K562 (cell line): ENCODE results near the gene BARX2. TPM values are rescaled to one million over a fixed set of nuclear protein-coding genes. Genes with fewer than 3 reads are reported as not detected.

Experiments used
- ATAC-seq: fragments of 200-7000 bp; cut with Tn5 transposase; 3 replicates; pipeline ENCODE4 v1.9.1; 2020; ENCODE audit warnings: moderate library complexity
- BruUV-seq: library from RNA; stranded (reverse); fragments of 400-500 nt; replicated peaks from 2 replicates; lab custom pipeline; 2021; lab: Mats Ljungman, UMichigan
- CTCF ChIA-PET: fragments of 300-600 bp; formaldehyde crosslinking; extraction: SDS; loops from one replicate; lab custom pipeline; 2021; ENCODE audit warnings: low intra/inter-chr PET ratio; lab: Yijun Ruan, JAX
- POLR2A ChIA-PET: fragments of 300-600, 350-650 bp; sonication (Branson Sonifier 250); formaldehyde crosslinking; extraction: SDS; loops from one replicate; lab custom pipeline; 2021; ENCODE audit warnings: antibody characterized with exemption, inconsistent platforms; lab: Yijun Ruan, JAX
- DNase-seq, 4 experiments: peaks; one replicate each; pipeline versions ENCODE4 v3.0.0 to v3.0.0-alpha.2; 2011 to 2018; ENCODE audit warnings: low spot score in 3 of 4, mixed read lengths in 3 of 4; ENCODE audit errors: extremely low read depth in 1 of 4
- FAIRE-seq: peaks from 2 replicates; lab custom pipeline; 2011; peaks lifted over from hg19 to GRCh38; lab: Jason Lieb, UNC
- H2AFZ ChIP-seq: 2 replicates; pipeline ENCODE4 v1.6.0; 2011; ENCODE audit warnings: low read depth, low read length, control low read depth, inconsistent platforms
- H3K27ac ChIP-seq: fragments of 200-600 bp; 3 replicates; pipeline ENCODE4 v1.8.0; 2011; ENCODE audit warnings: low read depth, mild to moderate bottlenecking, control low read depth, inconsistent platforms, low read length, moderate library complexity, mixed read lengths; ENCODE audit errors: extremely low read depth
- H3K27me3 ChIP-seq, 2 experiments: fragments of 300-600 bp in 1 of 2; 2 replicates in 1 of 2; 3 replicates in 1 of 2; pipeline versions ENCODE4 v1.6.0 to v1.8.0; 2011; ENCODE audit warnings: inconsistent platforms in 2 of 2, low read length in 2 of 2, mild to moderate bottlenecking in 1 of 2, mixed read lengths in 1 of 2, moderate library complexity in 1 of 2; ENCODE audit not compliant: control insufficient read depth in 2 of 2, insufficient read depth in 2 of 2
- H3K36me3 ChIP-seq: fragments of 300-600 bp; 3 replicates; pipeline ENCODE4 v1.8.0; 2011; ENCODE audit warnings: mild to moderate bottlenecking, low read length, inconsistent platforms; ENCODE audit not compliant: control insufficient read depth, insufficient read depth
- H3K4me1 ChIP-seq, 2 experiments: fragments of 200-600 bp in 1 of 2; replicated peaks in 1 of 2; 2 replicates in 1 of 2; 3 replicates in 1 of 2; pipeline versions ENCODE4 v1.5.1 to v1.8.0; 2011; ENCODE audit warnings: inconsistent platforms in 2 of 2, low read length in 2 of 2, mild to moderate bottlenecking in 1 of 2, mixed read lengths in 1 of 2, moderate library complexity in 1 of 2; ENCODE audit not compliant: control insufficient read depth in 2 of 2, insufficient read depth in 2 of 2
- H3K4me2 ChIP-seq: 2 replicates; pipeline ENCODE4 v1.6.1; 2011; ENCODE audit warnings: low read length, control low read depth, inconsistent platforms, mixed read lengths; ENCODE audit not compliant: insufficient read depth
- H3K4me3 ChIP-seq: fragments of 200-600 bp; sonication (generic), shearing (Covaris generic); 2 replicates; pipeline ENCODE4 v1.5.1; 2016; ENCODE audit warnings: control low read depth, inconsistent platforms
- H3K79me2 ChIP-seq: fragments of 200-600 bp; 3 replicates; pipeline ENCODE4 v1.8.0; 2011; ENCODE audit warnings: low read length, inconsistent platforms; ENCODE audit not compliant: control insufficient read depth, insufficient read depth
- H3K9ac ChIP-seq, 2 experiments: 2 replicates each; pipeline versions ENCODE4 v1.6.0 to v1.6.1; 2011; ENCODE audit warnings: low read depth in 2 of 2, low read length in 2 of 2, control low read depth in 1 of 2, inconsistent platforms in 1 of 2, mild to moderate bottlenecking in 1 of 2, mixed read lengths in 1 of 2; ENCODE audit not compliant: insufficient read depth in 1 of 2
- H3K9me1 ChIP-seq: one replicate; pipeline ENCODE4 v1.6.0; 2011; ENCODE audit warnings: inconsistent platforms, mild to moderate bottlenecking, low read length, moderate library complexity; ENCODE audit not compliant: control insufficient read depth, insufficient read depth
- H3K9me3 ChIP-seq: replicated peaks from 2 replicates; pipeline ENCODE4 v1.5.1; 2011; ENCODE audit warnings: low read depth, low read length, inconsistent platforms; ENCODE audit not compliant: control insufficient read depth, insufficient read depth
- H4K20me1 ChIP-seq: replicated peaks from 2 replicates; pipeline ENCODE4 v1.6.1; 2011; ENCODE audit warnings: low read length, inconsistent platforms, mixed read lengths; ENCODE audit not compliant: control insufficient read depth, insufficient read depth
- EGR1 ChIP-seq: fragments of 450-650 bp; conservative IDR thresholded peaks from 2 replicates; pipeline ENCODE4 v1.6.1; 2017; ENCODE audit warnings: mild to moderate bottlenecking
- ELF2 ChIP-seq: fragments of 250-450 bp; sonication (Bioruptor Pico); IDR thresholded peaks from 2 replicates; pipeline ENCODE4 v1.5.0; 2021; ENCODE audit warnings: mild to moderate bottlenecking
- ERF ChIP-seq: fragments of 450-650 bp; formaldehyde crosslinking; IDR thresholded peaks from 2 replicates; pipeline ENCODE4 v1.4.0; 2020; ENCODE audit warnings: mild to moderate bottlenecking, mixed read lengths
- HOXB6 ChIP-seq: fragments of 250-450 bp; sonication (Bioruptor Pico); IDR thresholded peaks from 2 replicates; pipeline ENCODE4 v1.5.1; 2022; ENCODE audit warnings: mild to moderate bottlenecking, borderline replicate concordance
- IFI16 ChIP-seq: fragments of 250-450 bp; sonication (Bioruptor Pico); IDR thresholded peaks from 2 replicates; pipeline ENCODE4 v2.1.2; 2022; ENCODE audit warnings: mild to moderate bottlenecking, inconsistent platforms
- PTRF ChIP-seq: fragments of 450-650 bp; IDR thresholded peaks from 2 replicates; pipeline ENCODE4 v1.6.1; 2016; ENCODE audit warnings: mild to moderate bottlenecking, missing genetic modification characterization, missing compliant biosample characterization
- PTTG1 ChIP-seq: fragments of 450-650 bp; IDR thresholded peaks from 2 replicates; pipeline ENCODE4 v1.6.1; 2016; ENCODE audit warnings: low read depth, mild to moderate bottlenecking, missing genetic modification characterization, missing compliant biosample characterization
- SIN3B ChIP-seq: fragments of 450-650 bp; IDR thresholded peaks from 2 replicates; pipeline ENCODE4 v1.6.1; 2017; ENCODE audit warnings: low read depth, mild to moderate bottlenecking, moderate library complexity
- SMAD4 ChIP-seq: fragments of 250-450 bp; sonication (Bioruptor Pico); conservative IDR thresholded peaks from 2 replicates; pipeline ENCODE4 v1.8.0; 2021; ENCODE audit warnings: inconsistent platforms, mild to moderate bottlenecking, moderate library complexity
- SP2 ChIP-seq: IDR thresholded peaks from 2 replicates; pipeline ENCODE4 v1.6.1; 2011; ENCODE audit warnings: mild to moderate bottlenecking, low read depth, low read length, moderate library complexity; ENCODE audit not compliant: poor library complexity, severe bottlenecking; ENCODE audit errors: extremely low read depth
- ZNF140 ChIP-seq: fragments of 250-450 bp; sonication (Bioruptor Pico); IDR thresholded peaks from 2 replicates; pipeline ENCODE4 v1.8.0; 2021; ENCODE audit warnings: moderate library complexity, mild to moderate bottlenecking, inconsistent platforms
- ZNF224 ChIP-seq: sonication (generic); formaldehyde crosslinking; IDR thresholded peaks from 2 replicates; pipeline ENCODE4 v1.8.0; 2022; ENCODE audit warnings: mild to moderate bottlenecking, missing genetic modification reagents
- ZNF644 ChIP-seq: fragments of 200-800 bp; sonication (Bioruptor generic); IDR thresholded peaks from 2 replicates; pipeline ENCODE4 v1.6.1; 2016; ENCODE audit warnings: low read depth, missing genetic modification characterization, missing compliant biosample characterization
- WGBS: fragments of 100-300 bp; shearing (Covaris generic); methylation state at CpG from one replicate; pipeline ENCODE4 v1.1.6; 2016; ENCODE audit warnings: low coverage, mixed read lengths; ENCODE audit not compliant: insufficient coverage; ENCODE audit errors: missing lambda C conversion rate; 5-methylcytosine and 5-hydroxymethylcytosine counted together
- in situ Hi-C: fragments of 300-500 bp; cut with MboI; formaldehyde crosslinking; loops from 4 replicates; pipeline ENCODE4 v1.15.0; 2018; ENCODE audit warnings: inconsistent platforms, mixed read lengths
- intact Hi-C: fragments of 100-400 bp; cut with micrococcal nuclease; formaldehyde crosslinking; loops from 2 replicates; pipeline ENCODE4 v1.14.2; 2022
- polyA plus RNA-seq, 8 experiments: library from polyadenylated mRNA; depleted of rRNA in 4 of 8; stranded (reverse) in 5 of 8; unstranded in 3 of 8; fragments of >200 nt; fragmentation: Nextera tagmentation in 2 of 8; fragmentation: Illumina TruSeq in 1 of 8; extraction: Ambion mirVana in 2 of 8; extraction: Trizol in 1 of 8; gene quantifications; 2 replicates each; pipeline versions ENCODE4 v1.2.1 to v1.2.3, GENCODE V29; 2011 to 2014; ENCODE audit warnings: inconsistent platforms in 1 of 8, missing spikeins in 1 of 8
- total RNA-seq, 7 experiments: library from RNA; depleted of rRNA in 6 of 7; stranded (reverse); fragments of >200 nt in 6 of 7; fragmentation: Illumina TruSeq in 2 of 7; extraction: Trizol in 2 of 7; gene quantifications; 2 replicates each; pipeline versions ENCODE4 v1.2.1 to v1.2.3, GENCODE V29; 2011 to 2021; ENCODE audit warnings: low replicate concordance in 1 of 7
- TF ChIP-seq, protein P1 (sequence below): sonication (generic); formaldehyde crosslinking; IDR thresholded peaks from 2 replicates; pipeline ENCODE4 v1.8.1; 2022; ENCODE audit warnings: missing genetic modification reagents
- TF ChIP-seq, protein P2 (sequence below): conservative IDR thresholded peaks from 2 replicates; pipeline ENCODE4 v1.6.1; 2011; ENCODE audit warnings: low read depth, mild to moderate bottlenecking, low read length; ENCODE audit not compliant: control insufficient read depth

BARX2 gene
- total and polyA plus RNA-seq, 9 of the 15 experiments (the other 6 are each of a cell fraction or from before 2014, with no cell fraction given): not detected

DNA sequence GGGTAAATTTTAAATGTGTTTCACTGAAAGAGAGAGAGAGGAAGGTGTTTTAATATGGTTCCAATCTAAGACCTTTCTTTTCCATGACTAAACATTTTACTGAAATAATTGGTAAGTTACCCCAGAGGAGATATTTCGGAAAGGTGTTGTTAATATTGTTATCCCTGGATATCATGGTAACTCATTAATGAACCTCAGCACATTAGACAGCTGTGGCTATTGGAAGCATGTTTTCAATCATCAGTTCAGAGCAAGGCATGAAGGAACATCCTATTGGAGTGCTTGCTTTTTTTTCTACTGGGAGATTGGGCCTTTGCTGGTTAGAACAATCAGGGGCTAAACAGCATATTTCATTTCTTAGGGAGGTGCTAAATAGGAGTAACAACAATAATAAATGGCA lies 11.8 kb downstream of the BARX2 start:
- intact Hi-C loops: no loop called here
- WGBS: 0% methylated on average over 1 of the region's 1 CpG
- no TSS peak for BruUV-seq
- ATAC-seq: no peak
- H3K4me3 ChIP-seq: no peak overlapping the region
- no peaks in the 10 kb centered on the region for H3K9me1 ChIP-seq
- H3K36me3 ChIP-seq: no peaks in the 10 kb centered on the region
- H3K4me2 ChIP-seq: no peak overlapping the region
- H3K27me3 ChIP-seq: peaks cover 0 to 4% of the 10 kb centered on the region in 2 experiments; a peak in 1 of 5 replicates
- TF ChIP-seq IFI16 (CRISPR knock-in tag): no peak
- TF ChIP-seq SIN3B: no peak
- TF ChIP-seq SMAD4 (CRISPR knock-in tag): no peak
- TF ChIP-seq ERF (CRISPR knock-in tag): no peak
- no peak for TF ChIP-seq ELF2
- TF ChIP-seq PTTG1: no peak
- TF ChIP-seq, all 486 proteins: peak for 0
- no peak overlapping the region for H2AFZ ChIP-seq
- H3K9ac ChIP-seq: no peak overlapping the region
- H4K20me1 ChIP-seq: no peaks in the 10 kb centered on the region
- H3K27ac ChIP-seq: no peak overlapping the region
- H3K4me1 ChIP-seq: no peaks in the 10 kb centered on the region
- in situ Hi-C loops: no loop called here
- POLR2A ChIA-PET: no interaction called here
- H3K79me2 ChIP-seq: no peaks in the 10 kb centered on the region
- no peak for DNase-seq
- no peak for FAIRE-seq
- CTCF ChIA-PET: no interaction called here
- H3K9me3 ChIP-seq: no peaks in the 10 kb centered on the region

DNA sequence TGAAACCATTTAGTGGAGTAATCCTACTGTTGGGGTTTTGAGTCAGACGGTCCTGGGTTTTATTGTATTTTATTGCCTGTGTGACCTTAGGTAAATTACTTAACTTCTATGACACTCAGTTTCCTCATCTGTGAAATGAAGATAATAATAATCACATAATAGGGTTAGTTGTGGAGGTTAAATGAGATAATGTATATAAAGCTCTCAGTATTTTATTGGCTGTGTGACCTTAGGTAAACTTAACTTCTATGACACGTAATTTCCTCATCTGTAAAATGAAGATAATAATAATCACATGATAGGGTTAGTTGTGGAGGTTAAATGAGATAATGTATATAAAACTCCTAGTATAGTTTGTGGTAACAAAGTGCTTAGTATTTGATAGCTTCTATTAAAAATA lies 13.2 kb downstream of the BARX2 start:
- no peak for ATAC-seq
- ChIA-PET POLR2A (no interaction called here), CTCF (interaction anchor here (0.7 kb wide), 1 partner anchor 363 kb away, joined by 3 read pairs; no protein-coding TSS in a partner anchor)
- no peak for DNase-seq
- in situ Hi-C loops (no loop called here), intact Hi-C loops (no loop called here)
- no peaks in the 10 kb centered on the region for H3K9me1 ChIP-seq
- 0% methylated on average over 2 of the region's 2 CpGs for WGBS
- BruUV-seq: no TSS peak
- H3K79me2 ChIP-seq: no peaks in the 10 kb centered on the region
- H3K27ac ChIP-seq: no peak overlapping the region
- H3K4me1 ChIP-seq: no peaks in the 10 kb centered on the region
- no peak overlapping the region for H3K4me3 ChIP-seq
- FAIRE-seq: no peak
- H3K27me3 ChIP-seq: no peaks in the 10 kb centered on the region; a peak in 1 of 5 replicates
- no peak overlapping the region for H3K9ac ChIP-seq
- no peaks in the 10 kb centered on the region for H3K36me3 ChIP-seq
- no peak overlapping the region for H2AFZ ChIP-seq
- H3K9me3 ChIP-seq: no peaks in the 10 kb centered on the region
- no peak overlapping the region for H3K4me2 ChIP-seq
- H4K20me1 ChIP-seq: no peaks in the 10 kb centered on the region
- TF ChIP-seq PTRF (no peak), ZNF644 (tag) (no peak), ZNF224 (CRISPR knock-in tag) (no peak), HOXB6 (CRISPR knock-in tag) (no peak), SP2 (no peak), EGR1 (no peak), ZNF140 (CRISPR knock-in tag) (no peak)
- TF ChIP-seq, protein P1, sequence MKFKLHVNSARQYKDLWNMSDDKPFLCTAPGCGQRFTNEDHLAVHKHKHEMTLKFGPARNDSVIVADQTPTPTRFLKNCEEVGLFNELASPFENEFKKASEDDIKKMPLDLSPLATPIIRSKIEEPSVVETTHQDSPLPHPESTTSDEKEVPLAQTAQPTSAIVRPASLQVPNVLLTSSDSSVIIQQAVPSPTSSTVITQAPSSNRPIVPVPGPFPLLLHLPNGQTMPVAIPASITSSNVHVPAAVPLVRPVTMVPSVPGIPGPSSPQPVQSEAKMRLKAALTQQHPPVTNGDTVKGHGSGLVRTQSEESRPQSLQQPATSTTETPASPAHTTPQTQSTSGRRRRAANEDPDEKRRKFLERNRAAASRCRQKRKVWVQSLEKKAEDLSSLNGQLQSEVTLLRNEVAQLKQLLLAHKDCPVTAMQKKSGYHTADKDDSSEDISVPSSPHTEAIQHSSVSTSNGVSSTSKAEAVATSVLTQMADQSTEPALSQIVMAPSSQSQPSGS (CRISPR knock-in tag): no peak
- TF ChIP-seq, protein P2, sequence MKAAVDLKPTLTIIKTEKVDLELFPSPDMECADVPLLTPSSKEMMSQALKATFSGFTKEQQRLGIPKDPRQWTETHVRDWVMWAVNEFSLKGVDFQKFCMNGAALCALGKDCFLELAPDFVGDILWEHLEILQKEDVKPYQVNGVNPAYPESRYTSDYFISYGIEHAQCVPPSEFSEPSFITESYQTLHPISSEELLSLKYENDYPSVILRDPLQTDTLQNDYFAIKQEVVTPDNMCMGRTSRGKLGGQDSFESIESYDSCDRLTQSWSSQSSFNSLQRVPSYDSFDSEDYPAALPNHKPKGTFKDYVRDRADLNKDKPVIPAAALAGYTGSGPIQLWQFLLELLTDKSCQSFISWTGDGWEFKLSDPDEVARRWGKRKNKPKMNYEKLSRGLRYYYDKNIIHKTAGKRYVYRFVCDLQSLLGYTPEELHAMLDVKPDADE: no peak
